Endometrium (tissue), 2 donors: ENCODE results near the gene CHIC1.
"Not testable (repeated sequence)": the region's sequence is repeated elsewhere in the genome, so short reads cannot be mapped to it uniquely, and the experiment has no call there.

ENCODE experiments used
- FAIRE-seq: peaks from 2 replicates; lab custom pipeline; 2012; peaks lifted over from hg19 to GRCh38; lab: Jason Lieb, UNC
- donor health status: control.
- donor health status: control.

Gene CHIC1

GRCh38 chrX:73562984-73563737 lies at the start of gene CHIC1:
CHIC1 (plus strand) TSS chrX:73563197; CDS start chrX:73563285, 88 bp downstream.
- no peak for FAIRE-seq

- not testable (repeated sequence) for FAIRE-seq
Measured at GRCh38 chrX:73522823-73523222, 40.2 kb upstream of the CHIC1 start.

- FAIRE-seq: no peak
Measured at GRCh38 chrX:73524906-73525305, 38.1 kb upstream of the CHIC1 start.

- FAIRE-seq: no peak
Measured at GRCh38 chrX:73525928-73526690, 36.9 kb upstream of the CHIC1 start.

GRCh38 chrX:73531655-73532054 lies 31.3 kb upstream of the CHIC1 start:
- FAIRE-seq: not testable (repeated sequence)

GRCh38 chrX:73556159-73556558 lies 6.8 kb upstream of the CHIC1 start:
- FAIRE-seq: no peak

- no peak for FAIRE-seq
Measured at GRCh38 chrX:73561801-73562200, 1.2 kb upstream of the CHIC1 start.

- no peak for FAIRE-seq
Measured at GRCh38 chrX:73562458-73562857, 539 bp upstream of the CHIC1 start.

GRCh38 chrX:73563738-73564068 lies 706 bp downstream of the CHIC1 start:
- FAIRE-seq: no peak

- FAIRE-seq: peak; percentile 79
Measured at GRCh38 chrX:73577361-73577760, 14.4 kb downstream of the CHIC1 start.

GRCh38 chrX:73581002-73581628 lies 18.1 kb downstream of the CHIC1 start:
- FAIRE-seq: no peak

GRCh38 chrX:73597758-73598157 lies 34.8 kb downstream of the CHIC1 start:
- FAIRE-seq: not testable (repeated sequence)

GRCh38 chrX:73615022-73615421 lies 52.0 kb downstream of the CHIC1 start:
- FAIRE-seq: no peak

GRCh38 chrX:73641669-73642068 lies 78.7 kb downstream of the CHIC1 start:
- FAIRE-seq: not testable (repeated sequence)

- FAIRE-seq: no peak
Measured at GRCh38 chrX:73647212-73647611, 84.2 kb downstream of the CHIC1 start.

- FAIRE-seq: no peak
Measured at GRCh38 chrX:73647632-73648322, 84.8 kb downstream of the CHIC1 start.

- not testable (repeated sequence) for FAIRE-seq
Measured at GRCh38 chrX:73661322-73661721, 98.3 kb downstream of the CHIC1 start.

- FAIRE-seq: no peak
Measured at GRCh38 chrX:73668779-73669178, 105.8 kb downstream of the CHIC1 start.

GRCh38 chrX:73681408-73681807 lies 118.4 kb downstream of the CHIC1 start:
- no peak for FAIRE-seq

- FAIRE-seq: no peak
Measured at GRCh38 chrX:73683236-73683859, 120.4 kb downstream of the CHIC1 start.

GRCh38 chrX:73707014-73707413 lies 144.0 kb downstream of the CHIC1 start:
- FAIRE-seq: not testable (repeated sequence)

GRCh38 chrX:73728602-73729001 lies 165.6 kb downstream of the CHIC1 start:
- FAIRE-seq: no peak
